IMR-90 (cell line): ENCODE measurements around the gene DAB1. TPM values are rescaled to one million over a fixed set of nuclear protein-coding genes. Genes with fewer than 3 reads are reported as not detected.

Experiments used
- ATAC-seq: fragments of 200-7000 bp; cut with Tn5 transposase; 2 replicates; pipeline ENCODE4 v1.9.1; 2020; ENCODE audit warnings: low read depth, mild to moderate bottlenecking, moderate library complexity
- BruUV-seq: library from RNA; stranded (reverse); fragments of 400-500 nt; replicated peaks from 2 replicates; lab custom pipeline; 2021; lab: Mats Ljungman, UMichigan
- CTCF ChIA-PET: fragments of 300-600 bp; formaldehyde crosslinking; extraction: SDS; loops from one replicate; lab custom pipeline; 2021; ENCODE audit warnings: antibody characterized with exemption; lab: Yijun Ruan, JAX
- POLR2A ChIA-PET: fragments of 300-600 bp; sonication (Branson Sonifier 250); formaldehyde crosslinking; loops from one replicate; lab custom pipeline; 2022; ENCODE audit warnings: antibody characterized with exemption; ENCODE audit not compliant: unreplicated experiment; lab: Charles Lee
- DNase-seq: peaks from one replicate; pipeline ENCODE4 v3.0.0; 2013
- H2AFZ ChIP-seq: replicated peaks from 2 replicates; pipeline ENCODE3; 2013; ENCODE audit warnings: low read length, mild to moderate bottlenecking; ENCODE audit not compliant: poor library complexity
- H2AK5ac ChIP-seq: 2 replicates; pipeline ENCODE4 v1.6.1; 2013; ENCODE audit warnings: low read depth, low read length, inconsistent platforms
- H2AK9ac ChIP-seq: replicated peaks from 2 replicates; pipeline ENCODE3; 2013; ENCODE audit warnings: mild to moderate bottlenecking, low read depth, low read length, moderate library complexity; ENCODE audit not compliant: poor library complexity
- H2BK120ac ChIP-seq: 2 replicates; pipeline ENCODE4 v1.6.1; 2013; ENCODE audit warnings: low read depth, low read length, inconsistent platforms
- H2BK15ac ChIP-seq: 3 replicates; pipeline ENCODE4 v1.6.1; 2013; ENCODE audit warnings: low read depth, low read length, inconsistent platforms
- H2BK20ac ChIP-seq: 2 replicates; pipeline ENCODE4 v1.6.1; 2013; ENCODE audit warnings: low read depth, mild to moderate bottlenecking, inconsistent platforms, low read length, moderate library complexity
- H2BK5ac ChIP-seq: 2 replicates; pipeline ENCODE4 v1.6.1; 2013; ENCODE audit warnings: mild to moderate bottlenecking, low read depth, low read length, inconsistent platforms; ENCODE audit not compliant: poor library complexity, severe bottlenecking
- H3K14ac ChIP-seq: replicated peaks from 2 replicates; pipeline ENCODE4 v1.6.1; 2013; ENCODE audit warnings: low read depth, low read length, inconsistent platforms
- H3K18ac ChIP-seq: 2 replicates; pipeline ENCODE4 v1.6.1; 2013; ENCODE audit warnings: low read depth, low read length, control low read depth
- H3K23ac ChIP-seq: 2 replicates; pipeline ENCODE4 v1.6.1; 2013; ENCODE audit warnings: low read depth, low read length, inconsistent platforms
- H3K27ac ChIP-seq: 2 replicates; pipeline ENCODE4 v1.5.1; 2013; ENCODE audit warnings: mild to moderate bottlenecking, control low read depth, low read length; ENCODE audit not compliant: insufficient read depth
- H3K27me3 ChIP-seq: 2 replicates; pipeline ENCODE4 v1.6.1; 2013; ENCODE audit warnings: low read length; ENCODE audit not compliant: control insufficient read depth, insufficient read depth
- H3K36me3 ChIP-seq: 2 replicates; pipeline ENCODE4 v1.6.1; 2013; ENCODE audit warnings: low read length, mixed read lengths; ENCODE audit not compliant: control insufficient read depth, insufficient read depth
- H3K4ac ChIP-seq: 2 replicates; pipeline ENCODE4 v1.6.1; 2013; ENCODE audit warnings: low read depth, low read length, inconsistent platforms
- H3K4me1 ChIP-seq: 2 replicates; pipeline ENCODE4 v1.6.1; 2013; ENCODE audit warnings: low read length, mixed read lengths; ENCODE audit not compliant: control insufficient read depth, insufficient read depth
- H3K4me2 ChIP-seq: 2 replicates; pipeline ENCODE4 v1.6.1; 2013; ENCODE audit warnings: low read depth, mild to moderate bottlenecking, control low read depth, low read length, moderate library complexity
- H3K4me3 ChIP-seq: 2 replicates; pipeline ENCODE4 v1.5.1; 2013; ENCODE audit warnings: low read depth, mild to moderate bottlenecking, control low read depth, low read length, moderate library complexity; ENCODE audit not compliant: insufficient read depth
- H3K56ac ChIP-seq: 2 replicates; pipeline ENCODE4 v1.6.1; 2013; ENCODE audit warnings: low read length, inconsistent platforms; ENCODE audit not compliant: insufficient read depth; ENCODE audit errors: extremely low read depth
- H3K79me1 ChIP-seq, 2 experiments: 2 replicates each; pipeline ENCODE4 v1.6.1; 2013; ENCODE audit warnings: low read length in 2 of 2, inconsistent platforms in 1 of 2, low read depth in 1 of 2
- H3K9ac ChIP-seq: 2 replicates; pipeline ENCODE4 v1.6.1; 2013; ENCODE audit warnings: low read depth, low read length, control low read depth
- H3K9me1 ChIP-seq: 2 replicates; pipeline ENCODE4 v1.6.1; 2013; ENCODE audit warnings: low read length, inconsistent platforms; ENCODE audit not compliant: insufficient read depth
- H3K9me3 ChIP-seq: 2 replicates; pipeline ENCODE4 v1.6.1; 2013; ENCODE audit warnings: low read length; ENCODE audit not compliant: control insufficient read depth, insufficient read depth
- H4K20me1 ChIP-seq: 2 replicates; pipeline ENCODE4 v1.6.1; 2013; ENCODE audit warnings: low read length, inconsistent platforms; ENCODE audit not compliant: insufficient read depth
- H4K5ac ChIP-seq: 2 replicates; pipeline ENCODE4 v1.6.1; 2013; ENCODE audit warnings: mild to moderate bottlenecking, low read depth, low read length, control low read depth
- H4K8ac ChIP-seq, 2 experiments: 2 replicates each; pipeline ENCODE4 v1.6.1; 2013; ENCODE audit warnings: low read depth in 2 of 2, low read length in 2 of 2, control low read depth in 1 of 2, inconsistent platforms in 1 of 2
- H4K91ac ChIP-seq: 2 replicates; pipeline ENCODE4 v1.6.1; 2013; ENCODE audit warnings: low read depth, low read length, inconsistent platforms; ENCODE audit not compliant: insufficient read depth
- BHLHE40 ChIP-seq: fragments of 150-350 bp; IDR thresholded peaks from 2 replicates; pipeline ENCODE4 v1.6.1; 2016; ENCODE audit warnings: mild to moderate bottlenecking, low read depth, low read length
- ELK1 ChIP-seq: fragments of 150-350 bp; IDR thresholded peaks from 2 replicates; pipeline ENCODE4 v1.6.1; 2016; ENCODE audit warnings: low read depth, mild to moderate bottlenecking, low read length, moderate library complexity, borderline replicate concordance
- FOS ChIP-seq: fragments of 150-350 bp; IDR thresholded peaks from 2 replicates; pipeline ENCODE4 v1.6.1; 2016; ENCODE audit warnings: low read depth, low read length
- MAFK ChIP-seq: IDR thresholded peaks from 2 replicates; pipeline ENCODE4 v1.6.1; 2012; ENCODE audit warnings: low read depth, low read length, improper control_type of control experiment
- MAZ ChIP-seq: IDR thresholded peaks from 2 replicates; pipeline ENCODE4 v1.6.1; 2012; ENCODE audit warnings: low read depth, mild to moderate bottlenecking, low read length, improper control_type of control experiment, moderate library complexity, borderline replicate concordance
- NFE2L2 ChIP-seq: fragments of 150-350 bp; IDR thresholded peaks from 2 replicates; pipeline ENCODE4 v1.6.1; 2016; ENCODE audit warnings: low read depth, mild to moderate bottlenecking, low read length
- POLR2A ChIP-seq: IDR thresholded peaks from 2 replicates; pipeline ENCODE4 v1.6.1; 2012; ENCODE audit warnings: mild to moderate bottlenecking, low read depth, low read length
- RAD21 ChIP-seq: IDR thresholded peaks from 2 replicates; pipeline ENCODE4 v1.6.1; 2012; ENCODE audit warnings: low read length, improper control_type of control experiment
- RCOR1 ChIP-seq: IDR thresholded peaks from 2 replicates; pipeline ENCODE4 v1.6.1; 2012; ENCODE audit warnings: mild to moderate bottlenecking, low read length, improper control_type of control experiment; ENCODE audit not compliant: insufficient replicate concordance
- RFX5 ChIP-seq: IDR thresholded peaks from 2 replicates; pipeline ENCODE4 v1.8.0; 2012; ENCODE audit warnings: low read depth, mild to moderate bottlenecking, low read length, moderate library complexity
- USF2 ChIP-seq: fragments of 150-350 bp; IDR thresholded peaks from 2 replicates; pipeline ENCODE4 v1.6.1; 2017; ENCODE audit warnings: mild to moderate bottlenecking, antibody characterized with exemption, low read length, low read depth
- WGBS, 2 experiments: methylation state at CpG; one replicate each; pipeline versions ENCODE4 v1.1.5 to v1.1.7; 2013; ENCODE audit warnings: missing lambda C conversion rate in 2 of 2; ENCODE audit not compliant: insufficient read length in 1 of 2; ENCODE audit errors: extremely low coverage in 2 of 2; 5-methylcytosine and 5-hydroxymethylcytosine counted together
- dilution Hi-C: fragments of 300-500 bp; cut with HindIII; formaldehyde crosslinking; loops from one replicate; pipeline ENCODE4 v1.14.3; 2018; ENCODE audit warnings: low sequenced_read_pairs; ENCODE audit not compliant: unreplicated experiment
- in situ Hi-C: fragments of 300-500 bp; cut with MboI; formaldehyde crosslinking; loops from 3 replicates; pipeline ENCODE4 v1.14.3; 2019; ENCODE audit warnings: low sequenced_read_pairs, inconsistent platforms, mixed read lengths
- intact Hi-C: fragments of 100-400 bp; cut with micrococcal nuclease; formaldehyde crosslinking; loops from 2 replicates; pipeline ENCODE4 v1.10.0; 2022
- polyA plus RNA-seq, 3 experiments: library from polyadenylated mRNA; depleted of rRNA; stranded (reverse); fragments of >200 nt; gene quantifications; 2 replicates each; pipeline ENCODE4 v1.2.3, GENCODE V29; 2012; ENCODE audit warnings: low replicate concordance in 1 of 3
- total RNA-seq: library from RNA; depleted of rRNA; stranded (reverse); fragments of >200 nt; gene quantifications from 2 replicates; pipeline ENCODE4 v1.2.3, GENCODE V29; 2012

Gene DAB1
- total and polyA plus RNA-seq, 2 of the 4 experiments (the other 2 are of a cell fraction): 0.18 to 0.41 TPM

GRCh38 chr1:57420981-57421785 is 2.7 kb downstream of the DAB1 start:
- in situ Hi-C loops (no loop called here), dilution Hi-C loops (no loop called here), intact Hi-C loops (loop anchor here (5.0 to 10.0 kb wide), 4 partner anchors 211 to 1124 kb away; partner anchors contain the start of gene OMA1)
- no peak overlapping the region for H2BK120ac ChIP-seq
- no peak overlapping the region for H3K27ac ChIP-seq
- ChIA-PET CTCF (no interaction called here), POLR2A (no interaction called here)
- H3K4me3 ChIP-seq: no peak overlapping the region
- H3K79me1 ChIP-seq: no peaks in the 10 kb centered on the region
- H3K9me3 ChIP-seq: no peaks in the 10 kb centered on the region
- H4K91ac ChIP-seq: no peak overlapping the region
- no peaks in the 10 kb centered on the region for H3K36me3 ChIP-seq
- no peak overlapping the region for H3K9ac ChIP-seq
- no peak overlapping the region for H2AK5ac ChIP-seq
- no peak overlapping the region for H2AK9ac ChIP-seq
- H3K27me3 ChIP-seq: peaks cover 2% of the 10 kb centered on the region; the same call in 1 of the 2 replicates
- no peak overlapping the region for H2BK5ac ChIP-seq
- no peak overlapping the region for H4K8ac ChIP-seq
- no peaks in the 10 kb centered on the region for H4K20me1 ChIP-seq
- no peak overlapping the region for H3K4ac ChIP-seq
- no peak overlapping the region for H3K56ac ChIP-seq
- no peaks in the 10 kb centered on the region for H3K4me1 ChIP-seq
- BruUV-seq: no TSS peak
- no peak overlapping the region for H3K14ac ChIP-seq
- H3K23ac ChIP-seq: no peak overlapping the region
- ATAC-seq (no peak), DNase-seq (no peak)
- no peak overlapping the region for H3K18ac ChIP-seq
- H2BK20ac ChIP-seq: no peak overlapping the region
- no peak overlapping the region for H2AFZ ChIP-seq
- no peak overlapping the region; the same call in 1 of the 2 replicates for H3K4me2 ChIP-seq
- TF ChIP-seq FOS (no peak), ELK1 (no peak), BHLHE40 (no peak), MAZ (no peak), MAFK (no peak), RAD21 (no peak), NFE2L2 (no peak), RCOR1 (no peak), USF2 (no peak), POLR2A (no peak), RFX5 (no peak)
- WGBS, 2 experiments: no CpG with 5 or more reads among the region's 9 CpGs
- H4K5ac ChIP-seq: no peak overlapping the region
- no peak overlapping the region for H2BK15ac ChIP-seq
- no peaks in the 10 kb centered on the region for H3K9me1 ChIP-seq
